PC-3 (cell line): ENCODE results near the gene STXBP1. TPM values are rescaled to one million over a fixed set of nuclear protein-coding genes. Genes with fewer than 3 reads are reported as not detected.
A peak's percentile ranks its signal among the peaks of the same experiment; 100 is the strongest.

ENCODE experiments used
- ATAC-seq: fragments of 200-7000 bp; cut with Tn5 transposase; 2 replicates; pipeline ENCODE4 v1.9.1; 2020; ENCODE audit warnings: mild to moderate bottlenecking, moderate library complexity
- BruUV-seq: library from RNA; stranded (reverse); fragments of 400-500 nt; replicated peaks from 2 replicates; lab custom pipeline; 2021; lab: Mats Ljungman, UMichigan
- CTCF ChIA-PET: fragments of 300-600 bp; sonication (Branson Sonifier 250); formaldehyde crosslinking; loops from one replicate; lab custom pipeline; 2022; ENCODE audit warnings: antibody characterized with exemption; lab: Charles Lee
- POLR2A ChIA-PET: fragments of 300-600 bp; sonication (Branson Sonifier 250); formaldehyde crosslinking; loops from one replicate; lab custom pipeline; 2022; ENCODE audit warnings: antibody characterized with exemption; ENCODE audit not compliant: unreplicated experiment; lab: Charles Lee
- DNase-seq: peaks from one replicate; pipeline ENCODE4 v3.0.0-alpha.2; 2015
- H2AFZ ChIP-seq: fragments of 300-600 bp; sonication (generic); 2 replicates; pipeline ENCODE4 v1.6.0; 2016; ENCODE audit warnings: antibody characterized with exemption, low read length
- H3F3A ChIP-seq: fragments of 300-600 bp; sonication (generic); one replicate; pipeline ENCODE4 v1.6.0; 2017; ENCODE audit warnings: antibody characterized with exemption, low read length, control low read depth, mild to moderate bottlenecking; ENCODE audit not compliant: unreplicated experiment
- H3K27ac ChIP-seq: fragments of 300-600 bp; sonication (generic); 2 replicates; pipeline ENCODE4 v1.5.1; 2016; ENCODE audit warnings: mild to moderate bottlenecking, low read length
- H3K27me3 ChIP-seq: fragments of 300-600 bp; sonication (generic); 2 replicates; pipeline ENCODE4 v1.6.1; 2016; ENCODE audit warnings: low read length, mixed read lengths
- H3K36me3 ChIP-seq: fragments of 300-600 bp; sonication (generic); 2 replicates; pipeline ENCODE4 v1.6.1; 2016; ENCODE audit warnings: low read depth, mixed run types, low read length, mixed read lengths
- H3K4me1 ChIP-seq: fragments of 300-600 bp; sonication (generic); 2 replicates; pipeline ENCODE4 v1.5.1; 2016; ENCODE audit warnings: low read length; ENCODE audit not compliant: insufficient read depth
- H3K4me2 ChIP-seq: fragments of 300-600 bp; sonication (generic); 2 replicates; pipeline ENCODE4 v1.6.0; 2016; ENCODE audit warnings: low read length
- H3K4me3 ChIP-seq: fragments of 300-600 bp; sonication (generic); 2 replicates; pipeline ENCODE4 v1.5.1; 2016; ENCODE audit warnings: mild to moderate bottlenecking, low read length, mixed read lengths
- H3K79me2 ChIP-seq: fragments of 300-600 bp; sonication (generic); 2 replicates; pipeline ENCODE4 v1.6.1; 2017; ENCODE audit warnings: low read length, mixed read lengths
- H3K9ac ChIP-seq: fragments of 300-600 bp; sonication (generic); 2 replicates; pipeline ENCODE4 v1.6.0; 2016; ENCODE audit warnings: mild to moderate bottlenecking, low read length
- H3K9me2 ChIP-seq: fragments of 300-600 bp; sonication (generic); replicated peaks from 2 replicates; pipeline ENCODE4 v1.6.1; 2016; ENCODE audit warnings: mixed run types, low read length, mixed read lengths
- H3K9me3 ChIP-seq: fragments of 300-600 bp; sonication (generic); 2 replicates; pipeline ENCODE4 v1.6.1; 2016; ENCODE audit warnings: low read length, mixed read lengths
- H4K20me1 ChIP-seq: fragments of 300-600 bp; sonication (generic); 2 replicates; pipeline ENCODE4 v1.6.1; 2016; ENCODE audit warnings: low read length, mixed read lengths
- EZH2 ChIP-seq: fragments of 300-600 bp; sonication (generic); IDR thresholded peaks from one replicate; pipeline ENCODE4 v1.6.1; 2017; ENCODE audit warnings: antibody characterized with exemption, mild to moderate bottlenecking, low read length; ENCODE audit not compliant: unreplicated experiment
- EZH2phosphoT487 ChIP-seq: fragments of 300-600 bp; sonication (generic); IDR thresholded peaks from 2 replicates; pipeline ENCODE4 v1.6.1; 2018; ENCODE audit warnings: mild to moderate bottlenecking, antibody characterized with exemption, low read length, borderline replicate concordance
- intact Hi-C: fragments of 100-400 bp; cut with micrococcal nuclease; formaldehyde crosslinking; loops from 2 replicates; pipeline ENCODE4 v1.9.0; 2023
- total RNA-seq: library from RNA; depleted of rRNA; stranded (reverse); fragments of >200 nt; gene quantifications from 2 replicates; pipeline ENCODE4 v1.2.3, GENCODE V29; 2014
- TF ChIP-seq, protein P1 (sequence below): fragments of 300-600 bp; sonication (generic); conservative IDR thresholded peaks from 2 replicates; pipeline ENCODE4 v1.5.1; 2017; ENCODE audit warnings: antibody characterized with exemption, low read depth, mild to moderate bottlenecking, low read length

Gene STXBP1
- total RNA-seq, 1 experiment from 2014 or later: 9.1 TPM

DNA sequence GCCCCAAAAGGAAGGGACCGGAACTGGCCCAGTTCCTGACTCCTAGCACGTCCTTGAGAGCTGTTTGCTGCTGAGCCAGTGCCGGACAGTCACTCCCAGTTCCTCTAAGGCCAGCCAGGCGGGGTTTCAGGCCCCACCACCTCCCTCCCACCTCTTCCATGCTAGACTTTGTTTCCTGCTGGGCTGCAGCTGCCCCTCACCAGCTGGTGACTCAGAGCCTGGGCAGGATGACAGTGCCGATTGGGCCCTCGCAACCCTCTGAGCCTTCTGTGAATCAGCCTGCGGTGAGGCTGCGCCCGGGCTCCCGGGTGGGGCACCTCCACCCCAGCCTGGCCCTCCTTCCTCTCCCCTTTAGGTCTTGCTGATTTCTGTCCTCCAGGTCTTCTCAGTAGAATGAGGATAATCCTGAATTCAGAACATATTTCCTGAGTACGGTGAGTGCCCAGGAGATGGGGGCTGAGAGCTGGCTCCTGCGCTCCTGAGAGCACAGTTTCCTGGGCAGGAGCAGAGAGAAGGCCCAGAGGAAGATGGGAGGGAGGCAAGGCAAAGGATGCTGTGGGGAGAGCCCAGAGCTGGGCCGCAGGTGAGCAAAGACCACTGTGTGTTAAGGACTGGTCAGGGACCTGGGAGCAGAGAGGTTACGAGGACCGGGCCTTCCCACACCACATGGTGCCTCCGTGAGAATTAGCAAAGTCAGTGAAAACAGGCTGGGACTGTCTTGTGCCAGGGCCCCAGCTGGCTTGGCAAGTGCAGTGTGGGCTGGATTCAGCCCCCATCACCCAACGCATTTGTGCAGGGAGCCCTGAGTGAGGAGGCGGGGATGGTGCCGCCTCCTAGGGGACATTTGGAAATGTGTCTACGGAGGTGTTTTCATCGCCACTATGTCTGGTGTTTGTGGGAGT is 32.9 kb upstream of the STXBP1 start:
- peaks cover 46% of the 10 kb centered on the region for H3K4me1 ChIP-seq
- intact Hi-C loops: loop anchor here (2.0 to 10.0 kb wide), 2 partner anchors 16 to 336 kb away; partner anchors contain the start of gene ST6GALNAC4
- TSS peak; percentile 85 for BruUV-seq

DNA sequence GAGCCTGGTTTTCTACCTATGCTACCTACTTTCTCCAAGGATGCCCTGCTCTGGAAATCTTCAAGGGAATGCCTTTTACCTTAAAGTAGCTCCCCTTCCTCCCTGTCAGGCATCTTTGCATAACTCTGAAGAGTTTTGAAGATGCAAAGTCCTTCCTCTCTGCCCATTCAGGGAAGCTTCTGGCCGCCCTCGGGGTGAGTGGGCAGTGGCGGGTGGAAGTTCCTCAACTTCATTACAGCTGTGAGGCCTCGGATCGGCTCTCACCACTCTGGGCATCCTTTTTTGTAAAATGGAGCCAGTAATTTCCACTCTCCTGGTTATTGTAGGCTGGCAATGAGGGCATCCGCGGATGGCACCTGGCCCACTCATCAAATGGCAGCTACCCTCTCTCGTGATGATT is 31.7 kb upstream of the STXBP1 start:
- no TSS peak for BruUV-seq
- Histone ChIP-seq H3K4me2 (peak overlapping the region; percentile 98; the same call in 1 of the 2 replicates), H3K9me2 (no peaks in the 10 kb centered on the region), H3F3A (peaks cover 6% of the 10 kb centered on the region), H3K36me3 (no peaks in the 10 kb centered on the region), H3K27ac (no peak overlapping the region), H3K79me2 (peaks cover 24% of the 10 kb centered on the region), H4K20me1 (no peaks in the 10 kb centered on the region), H2AFZ (no peak overlapping the region), H3K9ac (0 out of 2 replicates have a peak overlapping the region, but pooled peaks have one; percentile 93), H3K4me3 (peak overlapping the region; percentile 69; the same call in 1 of the 2 replicates), H3K4me1 (peaks cover 45% of the 10 kb centered on the region), H3K27me3 (no peaks in the 10 kb centered on the region), H3K9me3 (no peaks in the 10 kb centered on the region)
- intact Hi-C loops: no loop called here
- POLR2A ChIA-PET: no interaction called here
- CTCF ChIA-PET: no interaction called here
- no peak for TF ChIP-seq EZH2
- TF ChIP-seq, protein P1, sequence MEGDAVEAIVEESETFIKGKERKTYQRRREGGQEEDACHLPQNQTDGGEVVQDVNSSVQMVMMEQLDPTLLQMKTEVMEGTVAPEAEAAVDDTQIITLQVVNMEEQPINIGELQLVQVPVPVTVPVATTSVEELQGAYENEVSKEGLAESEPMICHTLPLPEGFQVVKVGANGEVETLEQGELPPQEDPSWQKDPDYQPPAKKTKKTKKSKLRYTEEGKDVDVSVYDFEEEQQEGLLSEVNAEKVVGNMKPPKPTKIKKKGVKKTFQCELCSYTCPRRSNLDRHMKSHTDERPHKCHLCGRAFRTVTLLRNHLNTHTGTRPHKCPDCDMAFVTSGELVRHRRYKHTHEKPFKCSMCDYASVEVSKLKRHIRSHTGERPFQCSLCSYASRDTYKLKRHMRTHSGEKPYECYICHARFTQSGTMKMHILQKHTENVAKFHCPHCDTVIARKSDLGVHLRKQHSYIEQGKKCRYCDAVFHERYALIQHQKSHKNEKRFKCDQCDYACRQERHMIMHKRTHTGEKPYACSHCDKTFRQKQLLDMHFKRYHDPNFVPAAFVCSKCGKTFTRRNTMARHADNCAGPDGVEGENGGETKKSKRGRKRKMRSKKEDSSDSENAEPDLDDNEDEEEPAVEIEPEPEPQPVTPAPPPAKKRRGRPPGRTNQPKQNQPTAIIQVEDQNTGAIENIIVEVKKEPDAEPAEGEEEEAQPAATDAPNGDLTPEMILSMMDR: no peak
- no peak for TF ChIP-seq EZH2phosphoT487
- DNase-seq (no peak), ATAC-seq (no peak)

More for the DNA sequence above, 32.9 kb upstream of the STXBP1 start:
- no peaks in the 10 kb centered on the region for H3K9me2 ChIP-seq
- peak overlapping the region; percentile 69 for H3K4me3 ChIP-seq
- peaks cover 6% of the 10 kb centered on the region for H3F3A ChIP-seq
- ChIA-PET POLR2A (interaction anchor here (0.8 to 1.0 kb wide), 2 partner anchors 11 to 18 kb away, joined by 4 to 5 read pairs; no protein-coding TSS in a partner anchor), CTCF (interaction anchor here (0.7 to 1.2 kb wide), 3 partner anchors 17 to 76 kb away, joined by 3 read pairs; no protein-coding TSS in a partner anchor)
- DNase-seq (peak; percentile 96), ATAC-seq (peak; percentile 80)
- no peaks in the 10 kb centered on the region for H4K20me1 ChIP-seq
- H3K4me2 ChIP-seq: peak overlapping the region; percentile 98
- no peaks in the 10 kb centered on the region for H3K36me3 ChIP-seq
- H3K79me2 ChIP-seq: peaks cover 24% of the 10 kb centered on the region
- H3K9me3 ChIP-seq: no peaks in the 10 kb centered on the region
- H3K27ac ChIP-seq: peak overlapping the region; percentile 100
- no peaks in the 10 kb centered on the region for H3K27me3 ChIP-seq
- H3K9ac ChIP-seq: peak overlapping the region; percentile 93
- peak overlapping the region; percentile 31; the same call in 1 of the 2 replicates for H2AFZ ChIP-seq
- TF ChIP-seq, protein P1: peak; percentile 51
- TF ChIP-seq EZH2: no peak
